BLaER1 (cell line): ENCODE data around the gene ADH1B.
"Not testable (repeated sequence)": the region's sequence is repeated elsewhere in the genome, so short reads cannot be mapped to it uniquely, and the experiment has no call there.

Experiments used
- H3K27ac ChIP-seq: shearing (Covaris generic); formaldehyde crosslinking; 2 replicates; pipeline ENCODE4 v1.8.1; 2022
- H3K27me3 ChIP-seq: shearing (Covaris generic); formaldehyde crosslinking; 2 replicates; pipeline ENCODE4 v1.8.1; 2022
- H3K36me3 ChIP-seq: shearing (Covaris generic); formaldehyde crosslinking; 2 replicates; pipeline ENCODE4 v1.8.1; 2022
- H3K4me1 ChIP-seq: shearing (Covaris generic); formaldehyde crosslinking; 2 replicates; pipeline ENCODE4 v1.8.1; 2022
- H3K4me2 ChIP-seq: shearing (Covaris generic); formaldehyde crosslinking; 2 replicates; pipeline ENCODE4 v1.8.1; 2022
- H3K4me3 ChIP-seq: shearing (Covaris generic); formaldehyde crosslinking; 2 replicates; pipeline ENCODE4 v1.8.1; 2022
- H3K9ac ChIP-seq: shearing (Covaris generic); formaldehyde crosslinking; 2 replicates; pipeline ENCODE4 v1.8.1; 2022
- H3K9me3 ChIP-seq: shearing (Covaris generic); formaldehyde crosslinking; 2 replicates; pipeline ENCODE4 v1.8.1; 2022
- H4K20me1 ChIP-seq: shearing (Covaris generic); formaldehyde crosslinking; 2 replicates; pipeline ENCODE4 v1.8.1; 2022
- Cebpa-rat ChIP-seq: shearing (Covaris generic); IDR thresholded peaks from 2 replicates; pipeline ENCODE4 v1.8.1; 2022

ADH1B gene

GRCh38 chr4:99324979-99325378, 3.8 kb upstream of the ADH1B start:
- no peaks in the 10 kb centered on the region for H3K4me1 ChIP-seq
- H4K20me1 ChIP-seq, result no peaks in the 10 kb centered on the region
- H3K9me3 ChIP-seq, result peaks cover 8% of the 10 kb centered on the region; the same call in 1 of the 2 replicates
- no peaks in the 10 kb centered on the region for H3K27me3 ChIP-seq
- H3K4me2 ChIP-seq, result no peak overlapping the region
- H3K36me3 ChIP-seq, result no peaks in the 10 kb centered on the region
- no peak overlapping the region for H3K4me3 ChIP-seq
- TF ChIP-seq Cebpa-rat, result no peak
- no peak overlapping the region for H3K9ac ChIP-seq
- H3K27ac ChIP-seq, result no peak overlapping the region

- Histone ChIP-seq H3K4me2 (no peak overlapping the region), H3K9me3 (peaks cover 8% of the 10 kb centered on the region; the same call in 1 of the 2 replicates), H4K20me1 (no peaks in the 10 kb centered on the region), H3K27ac (no peak overlapping the region), H3K4me1 (no peaks in the 10 kb centered on the region), H3K36me3 (no peaks in the 10 kb centered on the region), H3K9ac (no peak overlapping the region), H3K4me3 (no peak overlapping the region), H3K27me3 (no peaks in the 10 kb centered on the region)
- TF ChIP-seq Cebpa-rat, result no peak
These were observed 3.2 kb upstream of the ADH1B start for GRCh38 chr4:99324361-99324760.

- Histone ChIP-seq H3K27me3 (no peaks in the 10 kb centered on the region), H3K4me1 (no peaks in the 10 kb centered on the region), H3K4me2 (no peak overlapping the region), H4K20me1 (no peaks in the 10 kb centered on the region), H3K4me3 (no peak overlapping the region), H3K27ac (no peak overlapping the region), H3K9ac (no peak overlapping the region), H3K9me3 (peaks cover 8% of the 10 kb centered on the region; the same call in 1 of the 2 replicates), H3K36me3 (no peaks in the 10 kb centered on the region)
- no peak for TF ChIP-seq Cebpa-rat
These were observed 2.6 kb upstream of the ADH1B start for GRCh38 chr4:99323756-99324155.

GRCh38 chr4:99317811-99318210, 3.4 kb downstream of the ADH1B start:
- H3K4me3 ChIP-seq, H3K36me3 ChIP-seq, H3K4me2 ChIP-seq, H3K4me1 ChIP-seq, H4K20me1 ChIP-seq, H3K27me3 ChIP-seq, H3K9ac ChIP-seq, H3K27ac ChIP-seq, H3K9me3 ChIP-seq: not testable (repeated sequence)

DNA sequence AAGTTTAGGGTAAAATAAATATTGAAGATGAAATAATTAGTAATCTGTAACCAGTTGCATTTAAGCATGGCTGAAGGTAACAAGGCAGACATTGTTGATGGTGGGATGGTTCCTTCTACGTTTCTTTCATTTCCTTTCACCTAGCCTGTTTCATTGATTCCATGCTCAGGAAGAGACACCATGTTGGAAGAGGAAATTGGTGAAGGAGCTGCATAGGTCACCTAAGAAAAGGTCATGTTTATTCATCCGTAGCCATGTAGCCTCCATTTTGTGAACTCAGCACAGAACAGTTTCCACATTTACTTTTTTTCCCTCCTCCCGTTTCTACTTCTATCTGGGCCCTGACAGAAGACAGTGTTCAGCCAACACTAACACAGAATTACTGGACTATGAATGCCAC, 3.8 kb downstream of the ADH1B start:
- Histone ChIP-seq H3K36me3 (no peaks in the 10 kb centered on the region), H3K4me1 (no peaks in the 10 kb centered on the region), H3K4me3 (no peak overlapping the region), H3K4me2 (no peak overlapping the region), H4K20me1 (no peaks in the 10 kb centered on the region), H3K27ac (no peak overlapping the region), H3K9ac (no peak overlapping the region), H3K27me3 (no peaks in the 10 kb centered on the region), H3K9me3 (no peaks in the 10 kb centered on the region)
- TF ChIP-seq Cebpa-rat, result no peak

DNA sequence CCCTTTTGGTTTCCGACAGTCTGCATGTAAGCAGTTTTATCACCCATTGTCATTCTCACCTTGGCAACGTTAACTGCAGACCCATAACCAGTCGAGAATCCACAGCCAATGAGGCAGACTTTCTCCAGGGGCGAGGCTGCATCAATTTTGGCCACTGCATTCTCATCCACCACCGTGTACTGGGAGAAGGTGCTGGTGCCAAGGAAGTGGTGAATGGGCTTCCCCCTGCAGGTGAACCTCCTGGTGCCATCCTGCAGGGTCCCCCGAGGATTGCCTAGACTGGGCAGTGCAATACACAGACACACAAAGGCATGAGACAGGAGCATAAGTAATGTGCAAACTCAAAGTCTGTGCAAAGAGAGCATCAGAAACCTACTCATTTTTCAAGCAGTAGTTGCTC, 5.4 kb downstream of the ADH1B start:
- Histone ChIP-seq H3K36me3 (no peaks in the 10 kb centered on the region), H4K20me1 (no peaks in the 10 kb centered on the region)
- no peak for TF ChIP-seq Cebpa-rat

DNA sequence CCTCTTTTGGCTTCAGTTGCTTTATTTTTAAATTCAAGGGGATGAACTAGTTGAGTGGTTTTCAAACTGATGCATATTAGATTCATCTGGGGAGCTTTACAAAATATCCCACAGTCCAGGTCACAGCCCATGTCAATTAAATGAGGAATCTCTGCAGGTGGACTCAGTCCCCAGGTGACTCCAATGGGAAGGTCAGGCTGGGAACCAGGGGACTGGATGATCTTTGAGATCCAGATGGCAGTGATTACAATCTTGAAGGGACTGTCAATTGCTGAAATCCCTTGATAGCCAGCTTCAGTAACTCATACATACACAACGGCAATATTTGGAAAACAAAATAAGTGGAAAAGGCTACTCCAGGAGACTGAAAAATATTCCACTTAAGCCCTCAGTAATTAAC, 7.0 kb downstream of the ADH1B start:
- Histone ChIP-seq H3K4me3 (no peak overlapping the region), H3K27ac (no peak overlapping the region), H3K36me3 (no peaks in the 10 kb centered on the region), H3K4me1 (no peaks in the 10 kb centered on the region), H4K20me1 (no peaks in the 10 kb centered on the region), H3K27me3 (no peaks in the 10 kb centered on the region), H3K9ac (no peak overlapping the region), H3K4me2 (no peak overlapping the region), H3K9me3 (no peaks in the 10 kb centered on the region)
- no peak for TF ChIP-seq Cebpa-rat

More for the DNA sequence above, 5.4 kb downstream of the ADH1B start:
- no peaks in the 10 kb centered on the region for H3K9me3 ChIP-seq
- H3K9ac ChIP-seq, result no peak overlapping the region
- no peak overlapping the region for H3K4me2 ChIP-seq
- H3K4me1 ChIP-seq, result no peaks in the 10 kb centered on the region
- H3K27me3 ChIP-seq, result no peaks in the 10 kb centered on the region
- no peak overlapping the region for H3K4me3 ChIP-seq
- H3K27ac ChIP-seq, result no peak overlapping the region

DNA sequence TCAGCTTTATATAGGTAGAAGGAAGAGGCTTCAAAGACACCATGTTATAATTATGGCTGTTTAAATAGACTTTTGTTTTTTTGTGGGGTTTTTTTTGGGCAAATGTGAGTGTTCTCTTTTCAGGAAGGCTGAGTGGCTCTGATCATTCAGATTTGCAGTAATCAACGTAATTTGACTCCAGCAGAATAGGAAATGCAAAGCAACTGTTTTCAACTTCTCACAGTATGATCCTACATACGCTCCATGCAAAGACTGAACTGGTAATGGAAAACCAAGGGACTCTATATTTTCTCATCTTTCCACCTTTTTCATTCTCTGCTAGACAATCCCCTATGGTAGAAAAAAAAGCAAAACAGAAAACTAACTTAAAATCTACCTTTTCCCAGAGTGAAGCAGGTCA, 10.8 kb downstream of the ADH1B start:
- H3K4me3 ChIP-seq, result no peak overlapping the region
- no peaks in the 10 kb centered on the region for H3K36me3 ChIP-seq
- H3K9me3 ChIP-seq, result no peaks in the 10 kb centered on the region
- no peak overlapping the region for H3K4me2 ChIP-seq
- H3K27ac ChIP-seq, result no peak overlapping the region
- H4K20me1 ChIP-seq, result no peaks in the 10 kb centered on the region
- no peaks in the 10 kb centered on the region for H3K27me3 ChIP-seq
- H3K9ac ChIP-seq, result no peak overlapping the region
- TF ChIP-seq Cebpa-rat, result no peak
- no peaks in the 10 kb centered on the region for H3K4me1 ChIP-seq

DNA sequence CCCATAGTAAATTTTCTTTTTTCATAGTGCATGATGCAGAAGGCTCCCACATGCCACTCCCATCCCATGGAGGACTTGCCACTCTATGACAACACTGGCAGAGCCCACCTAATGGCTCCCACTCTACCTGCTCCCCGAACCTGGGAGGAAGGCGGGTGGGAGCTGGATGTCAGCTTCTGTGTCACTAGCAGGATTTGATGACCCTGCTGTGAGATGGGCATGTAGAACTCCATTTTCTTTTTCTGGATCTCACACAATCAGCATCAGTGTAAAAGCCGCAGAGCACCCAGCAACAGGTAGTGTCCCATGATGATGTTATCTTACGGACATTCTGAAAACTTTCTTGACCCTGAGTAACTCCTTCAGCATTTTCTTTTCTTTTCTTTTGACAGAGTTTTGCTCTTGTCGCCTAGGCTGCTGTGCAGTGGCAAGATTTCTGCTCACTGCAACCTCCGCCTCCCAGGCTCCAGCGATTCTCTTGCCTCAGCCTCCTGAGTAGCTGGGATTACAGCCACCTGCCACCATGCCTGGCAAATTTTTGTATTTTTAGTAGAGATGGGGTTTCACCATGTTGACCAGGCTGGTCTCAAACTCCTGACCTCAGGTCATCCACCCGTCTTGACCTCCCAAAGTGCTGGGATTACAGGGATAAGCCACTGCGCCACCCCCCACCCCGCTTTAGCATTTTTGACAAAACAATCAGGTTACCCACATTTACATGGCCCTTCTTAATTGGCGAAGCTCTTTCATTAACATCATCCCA, 15.4 kb downstream of the ADH1B start:
- no peaks in the 10 kb centered on the region for H3K36me3 ChIP-seq
- H3K4me1 ChIP-seq, result no peaks in the 10 kb centered on the region
- H3K4me2 ChIP-seq, result no peak overlapping the region
- no peak overlapping the region for H3K9ac ChIP-seq
- no peak overlapping the region for H3K4me3 ChIP-seq
- H3K27ac ChIP-seq, result no peak overlapping the region
- H3K27me3 ChIP-seq, result no peaks in the 10 kb centered on the region
- H4K20me1 ChIP-seq, result no peaks in the 10 kb centered on the region
- H3K9me3 ChIP-seq, result no peaks in the 10 kb centered on the region
- TF ChIP-seq Cebpa-rat, result no peak

DNA sequence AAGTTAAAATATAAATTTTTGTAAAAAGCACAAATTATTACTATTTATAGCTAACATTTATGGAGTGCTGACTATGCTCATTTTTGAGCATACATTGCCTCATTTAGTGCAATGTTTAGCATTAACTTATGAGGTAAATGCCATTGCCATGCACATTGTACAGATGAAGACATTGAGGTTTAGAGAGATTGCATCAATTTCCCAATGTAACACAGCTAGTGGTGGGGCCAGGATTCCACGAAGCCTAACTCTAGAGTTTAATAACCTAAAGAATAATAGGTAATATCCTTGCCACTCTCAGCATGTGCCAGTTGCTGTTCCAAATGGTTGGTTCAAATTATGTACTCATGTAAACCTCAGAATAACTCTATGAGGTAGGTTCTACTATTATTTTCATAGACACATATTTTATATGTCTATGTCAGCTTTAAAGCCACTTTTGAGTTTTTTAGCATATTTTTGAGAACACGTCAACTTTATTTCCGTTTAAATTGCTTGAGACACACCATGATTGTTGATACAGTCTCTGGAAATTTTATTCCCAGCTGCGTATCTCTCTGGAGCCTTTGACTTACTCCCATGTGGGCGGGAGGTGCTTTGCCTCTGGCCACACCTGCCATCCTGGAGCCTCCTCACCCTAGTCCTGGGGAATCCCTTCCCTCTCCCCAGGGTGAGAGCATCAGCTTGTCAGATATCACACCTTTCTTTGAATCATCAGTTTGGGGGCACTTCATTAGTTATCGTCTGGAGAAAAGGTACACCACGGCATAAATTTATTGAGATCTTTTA, 19.6 kb downstream of the ADH1B start:
- Histone ChIP-seq H3K9ac (no peak overlapping the region), H4K20me1 (no peaks in the 10 kb centered on the region), H3K4me1 (no peaks in the 10 kb centered on the region), H3K4me2 (no peak overlapping the region), H3K27me3 (no peaks in the 10 kb centered on the region), H3K4me3 (no peak overlapping the region), H3K9me3 (no peaks in the 10 kb centered on the region), H3K36me3 (no peaks in the 10 kb centered on the region), H3K27ac (no peak overlapping the region)
- TF ChIP-seq Cebpa-rat, result no peak
